Body of pancreas (tissue), 4 donors: ENCODE data around the gene SLC16A12.

Experiments
- POLR2A ChIP-seq, 3 donors: fragments of 450-650 bp; IDR thresholded peaks; one replicate each; pipeline ENCODE4 v1.6.1; 2016; ENCODE audit warnings: antibody characterized with exemption in 3 of 3, mild to moderate bottlenecking in 2 of 3
- TF ChIP-seq, protein P1 (sequence below), 7 experiments: fragments of 450-650 bp in 4 of 7; fragments of 200-600 bp in 3 of 7; sonication (generic) in 3 of 7; IDR thresholded peaks; one replicate each; pipeline ENCODE4 v1.5.1; 2016 to 2019; ENCODE audit warnings: antibody characterized with exemption in 7 of 7

DNA sequence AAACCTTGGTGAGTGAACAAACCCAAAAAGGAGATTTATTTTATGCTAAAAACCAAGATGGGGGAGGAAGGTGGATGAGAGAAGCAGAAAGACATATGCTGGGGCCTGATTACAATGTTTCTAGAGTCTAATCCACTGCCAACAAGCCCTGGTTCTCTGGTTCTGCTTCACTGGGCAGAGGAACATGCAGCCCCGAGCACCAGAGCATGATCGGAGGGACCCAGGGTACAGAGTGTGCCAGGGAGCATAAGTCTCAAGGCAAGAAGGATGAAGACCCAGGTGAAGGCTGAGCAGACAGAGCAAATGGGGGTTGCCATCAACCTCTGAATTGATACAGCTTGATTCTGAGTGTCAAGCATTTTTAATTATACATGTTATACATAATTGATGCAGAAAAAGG is 30.7 kb downstream of the SLC16A12 start:
- TF ChIP-seq, protein P1, sequence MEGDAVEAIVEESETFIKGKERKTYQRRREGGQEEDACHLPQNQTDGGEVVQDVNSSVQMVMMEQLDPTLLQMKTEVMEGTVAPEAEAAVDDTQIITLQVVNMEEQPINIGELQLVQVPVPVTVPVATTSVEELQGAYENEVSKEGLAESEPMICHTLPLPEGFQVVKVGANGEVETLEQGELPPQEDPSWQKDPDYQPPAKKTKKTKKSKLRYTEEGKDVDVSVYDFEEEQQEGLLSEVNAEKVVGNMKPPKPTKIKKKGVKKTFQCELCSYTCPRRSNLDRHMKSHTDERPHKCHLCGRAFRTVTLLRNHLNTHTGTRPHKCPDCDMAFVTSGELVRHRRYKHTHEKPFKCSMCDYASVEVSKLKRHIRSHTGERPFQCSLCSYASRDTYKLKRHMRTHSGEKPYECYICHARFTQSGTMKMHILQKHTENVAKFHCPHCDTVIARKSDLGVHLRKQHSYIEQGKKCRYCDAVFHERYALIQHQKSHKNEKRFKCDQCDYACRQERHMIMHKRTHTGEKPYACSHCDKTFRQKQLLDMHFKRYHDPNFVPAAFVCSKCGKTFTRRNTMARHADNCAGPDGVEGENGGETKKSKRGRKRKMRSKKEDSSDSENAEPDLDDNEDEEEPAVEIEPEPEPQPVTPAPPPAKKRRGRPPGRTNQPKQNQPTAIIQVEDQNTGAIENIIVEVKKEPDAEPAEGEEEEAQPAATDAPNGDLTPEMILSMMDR (IDR thresholded peaks at IDR 0.05): no peak
- no peak for TF ChIP-seq POLR2A (IDR thresholded peaks at IDR 0.05)
